ENCODE results near the gene DDX47. TPM values are rescaled to one million over a fixed set of nuclear protein-coding genes. Genes with fewer than 3 reads are reported as not detected.

The DDX47 gene
- total RNA-seq, 1 experiment from 2014 or later: 90.4 TPM

GRCh38 chr12:12835378-12836146 is 22.4 kb downstream of the DDX47 start:
- H3K4me1 ChIP-seq (ENCODE audit: insufficient read depth, low read length, poor library complexity, severe bottlenecking): no peaks in the 10 kb centered on the region
- H3K27me3 ChIP-seq (replicated peaks; ENCODE audit: insufficient read depth, low read depth, low read length, poor library complexity): no peaks in the 10 kb centered on the region
- H3K9me3 ChIP-seq (ENCODE audit: low read depth, low read length, poor library complexity, severe bottlenecking): no peaks in the 10 kb centered on the region
- no TSS peak for BruUV-seq (replicated peaks)
- peaks cover 16% of the 10 kb centered on the region for H3K36me3 ChIP-seq (ENCODE audit: insufficient read depth, low read length, poor library complexity, severe bottlenecking)
- ChIA-PET POLR2A (ENCODE audit: low non-redundant PET) (no interaction called here), CTCF (interaction anchor here (0.7 kb wide), 1 partner anchor 662 kb away, joined by 11 read pairs; no protein-coding TSS in a partner anchor)
- TF ChIP-seq CTCF (conservative IDR thresholded peaks at IDR 0.05; ENCODE audit: low read depth, low read length) (no peak), EZH2 (IDR thresholded peaks at IDR 0.05; ENCODE audit: borderline replicate concordance, low read depth, low read length, poor library complexity, severe bottlenecking) (no peak)
- H3K4me3 ChIP-seq (ENCODE audit: low read depth, low read length, poor library complexity, severe bottlenecking): no peak overlapping the region
- intact Hi-C loops (cut with micrococcal nuclease; ENCODE audit: unreplicated experiment): loop anchor here (5.0 kb wide), 1 partner anchor 377 kb away; no protein-coding TSS in a partner anchor
- DNase-seq (ENCODE audit: low spot score): no peak
- H3K27ac ChIP-seq (ENCODE audit: low read depth, low read length, poor library complexity, severe bottlenecking): no peak overlapping the region

DNA sequence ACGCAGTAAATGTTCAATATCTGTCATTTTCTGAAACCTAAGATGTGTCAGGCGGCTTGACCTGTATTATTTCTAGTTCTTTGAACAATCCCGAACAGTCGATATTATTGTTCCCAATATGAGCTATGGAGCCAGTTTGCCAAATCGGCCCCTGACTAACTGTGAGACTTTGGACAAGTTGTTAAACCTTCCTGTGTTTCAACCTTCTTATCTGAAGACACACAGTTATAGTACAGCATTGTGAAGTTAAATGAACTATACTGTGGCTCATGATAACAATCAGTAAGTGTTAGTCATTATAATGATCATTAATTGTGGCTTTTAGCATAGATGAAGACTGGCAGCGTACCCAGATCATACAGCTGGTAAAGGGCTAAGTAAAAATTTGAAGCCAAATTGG is 23.4 kb downstream of the DDX47 start:
- no peak for DNase-seq (ENCODE audit: low spot score)
- Histone ChIP-seq H3K27me3 (replicated peaks; ENCODE audit: insufficient read depth, low read depth, low read length, poor library complexity) (no peaks in the 10 kb centered on the region), H3K36me3 (ENCODE audit: insufficient read depth, low read length, poor library complexity, severe bottlenecking) (peaks cover 12% of the 10 kb centered on the region), H3K4me1 (ENCODE audit: insufficient read depth, low read length, poor library complexity, severe bottlenecking) (no peaks in the 10 kb centered on the region), H3K9me3 (ENCODE audit: low read depth, low read length, poor library complexity, severe bottlenecking) (no peaks in the 10 kb centered on the region), H3K4me3 (ENCODE audit: low read depth, low read length, poor library complexity, severe bottlenecking) (no peak overlapping the region), H3K27ac (ENCODE audit: low read depth, low read length, poor library complexity, severe bottlenecking) (no peak overlapping the region)
- no TSS peak for BruUV-seq (replicated peaks)
- intact Hi-C loops (cut with micrococcal nuclease; ENCODE audit: unreplicated experiment): loop anchor here (5.0 kb wide), 1 partner anchor 376 kb away; no protein-coding TSS in a partner anchor
- POLR2A ChIA-PET (ENCODE audit: low non-redundant PET): no interaction called here
- no peak for TF ChIP-seq EZH2 (IDR thresholded peaks at IDR 0.05; ENCODE audit: borderline replicate concordance, low read depth, low read length, poor library complexity, severe bottlenecking)
- no peak for TF ChIP-seq CTCF (conservative IDR thresholded peaks at IDR 0.05; ENCODE audit: low read depth, low read length)
- CTCF ChIA-PET: interaction anchor here (0.5 to 0.8 kb wide), 6 partner anchors 18 to 661 kb away, joined by 3 to 11 read pairs (median 5); partner anchors contain the start of gene GPRC5D

DNA sequence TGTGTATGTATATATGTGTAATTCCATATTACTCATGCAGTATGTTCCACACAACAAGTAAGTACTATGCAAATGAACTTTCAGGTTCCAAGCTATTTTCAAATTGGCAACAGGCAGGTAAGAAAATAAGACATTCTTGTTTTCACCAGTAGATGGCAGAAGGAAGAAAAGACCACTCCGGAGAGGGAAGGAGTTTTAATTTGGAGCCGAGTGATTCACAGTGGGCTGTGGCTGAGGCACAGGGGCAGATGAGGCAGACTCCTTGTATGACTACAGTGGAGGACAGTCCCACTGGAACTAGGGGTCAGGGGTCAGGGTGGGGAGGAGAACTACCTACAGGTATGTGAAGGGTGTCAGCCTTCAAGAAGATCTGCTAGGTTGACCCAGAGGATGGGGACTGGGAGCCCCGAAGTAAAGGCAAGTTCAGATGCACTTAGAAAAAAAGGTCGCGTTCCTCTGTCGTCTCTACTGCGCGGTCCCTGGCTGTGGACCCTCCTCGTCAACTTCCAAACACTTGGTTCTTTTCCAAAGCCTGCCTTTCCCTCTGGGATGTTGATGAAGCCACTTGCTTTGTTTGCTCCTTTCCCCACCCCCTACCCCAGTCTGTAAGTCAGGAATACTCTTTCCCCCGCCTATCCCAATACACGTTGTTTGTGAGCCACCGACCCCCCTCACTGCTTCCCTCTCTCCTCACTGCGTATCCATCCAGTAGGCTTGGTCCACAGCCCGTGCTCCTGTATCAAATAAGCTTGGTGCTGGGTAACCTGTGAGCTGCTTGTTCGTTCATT is 24.1 kb downstream of the DDX47 start:
- Histone ChIP-seq H3K36me3 (ENCODE audit: insufficient read depth, low read length, poor library complexity, severe bottlenecking) (peaks cover 9% of the 10 kb centered on the region), H3K4me1 (ENCODE audit: insufficient read depth, low read length, poor library complexity, severe bottlenecking) (no peaks in the 10 kb centered on the region), H3K4me3 (ENCODE audit: low read depth, low read length, poor library complexity, severe bottlenecking) (no peak overlapping the region), H3K27me3 (replicated peaks; ENCODE audit: insufficient read depth, low read depth, low read length, poor library complexity) (no peaks in the 10 kb centered on the region), H3K9me3 (ENCODE audit: low read depth, low read length, poor library complexity, severe bottlenecking) (no peaks in the 10 kb centered on the region), H3K27ac (ENCODE audit: low read depth, low read length, poor library complexity, severe bottlenecking) (no peak overlapping the region)
- DNase-seq (ENCODE audit: low spot score): peak; percentile 70
- TF ChIP-seq CTCF (conservative IDR thresholded peaks at IDR 0.05; ENCODE audit: low read depth, low read length) (peak; percentile 72), EZH2 (IDR thresholded peaks at IDR 0.05; ENCODE audit: borderline replicate concordance, low read depth, low read length, poor library complexity, severe bottlenecking) (no peak)
- intact Hi-C loops (cut with micrococcal nuclease; ENCODE audit: unreplicated experiment): loop anchor here (5.0 kb wide), 1 partner anchor 375 kb away; no protein-coding TSS in a partner anchor
- BruUV-seq (replicated peaks): no TSS peak
- ChIA-PET POLR2A (ENCODE audit: low non-redundant PET) (no interaction called here), CTCF (interaction anchor here (0.5 to 0.8 kb wide), 4 partner anchors 55 to 374 kb away, joined by 3 to 8 read pairs (median 4); partner anchors contain the start of gene GPRC5D)
